GM21367 (cell line): Measurements from ENCODE around the gene DYNC2I2.
"Not testable (repeated sequence)": the region's sequence is repeated elsewhere in the genome, so short reads cannot be mapped to it uniquely, and the experiment has no call there.

ENCODE experiments used
- ATAC-seq: cut with Tn5 transposase; IDR thresholded peaks from one replicate; pipeline ENCODE4 v1.9.1; 2021; ENCODE audit not compliant: unreplicated experiment

The DYNC2I2 gene

DNA sequence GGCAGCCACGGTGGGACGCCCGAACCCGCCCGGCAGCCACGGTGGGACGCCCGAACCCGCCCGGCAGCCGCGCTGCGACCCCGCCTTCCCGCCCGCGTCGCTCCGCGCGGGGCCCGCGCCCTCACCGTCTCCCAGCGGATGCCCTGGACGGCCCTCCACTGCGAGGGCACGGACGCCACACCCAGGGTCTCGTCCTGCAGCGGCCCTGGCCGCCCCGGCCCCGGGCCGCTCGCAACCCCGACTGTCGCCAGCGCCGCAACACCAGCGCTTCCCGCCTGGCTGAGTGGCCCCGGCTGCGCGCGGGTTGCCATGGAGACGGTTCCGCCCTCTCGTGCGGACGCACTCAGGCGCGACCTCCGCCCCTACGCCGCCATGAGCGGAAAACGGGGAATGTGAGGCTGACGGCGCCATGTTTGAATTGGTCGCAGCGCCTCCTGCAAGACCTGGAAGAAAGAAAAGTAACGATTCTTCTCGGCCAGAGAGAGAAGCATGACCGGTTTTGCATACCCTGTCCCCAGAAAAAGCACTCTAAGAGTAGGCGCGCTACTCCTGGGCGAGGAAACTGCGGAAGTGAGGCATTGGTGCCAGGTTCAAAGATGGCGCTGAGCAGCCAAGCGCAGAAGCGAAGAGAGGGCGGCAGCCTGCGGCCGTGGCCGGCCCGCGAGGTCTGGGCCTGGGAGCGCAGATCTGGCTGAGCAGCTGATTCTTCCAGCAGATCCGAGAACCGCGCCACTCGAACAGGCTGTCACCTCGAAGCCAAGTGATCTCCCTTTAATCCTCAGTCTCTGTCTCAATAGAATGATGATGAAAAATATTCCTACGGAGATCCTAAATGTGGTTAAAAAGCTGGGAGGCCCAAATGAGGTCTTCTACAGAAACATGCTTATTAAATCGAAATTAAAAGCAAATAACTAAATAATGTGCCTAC is at the start of gene DYNC2I2:
Gene DYNC2I2, minus strand, starts transcription at position 432 of the 928 bp plus-strand sequence. Its CDS starts 121 bp downstream, at position 311.
- peak; percentile 45 for ATAC-seq

DNA sequence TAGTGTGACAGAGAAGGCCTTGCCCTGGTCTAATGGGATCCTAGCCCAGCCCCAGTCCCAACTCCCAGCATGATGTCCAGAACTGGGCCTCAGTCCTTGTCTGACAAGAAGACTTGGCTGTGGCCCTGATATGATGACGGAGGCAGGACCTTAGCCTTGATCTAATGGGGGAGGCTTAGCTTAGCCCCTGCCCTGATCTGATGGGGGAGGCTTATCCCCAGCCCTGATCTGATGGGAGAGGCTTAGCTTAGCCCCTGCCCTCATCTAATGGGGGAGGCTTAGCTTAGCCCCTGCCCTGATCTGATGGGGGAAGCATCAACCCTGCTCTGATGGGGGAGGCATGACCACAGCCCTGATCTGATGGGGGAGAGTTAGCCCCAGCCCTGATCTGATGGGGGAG is 49.4 kb upstream of the DYNC2I2 start:
- no peak for ATAC-seq

DNA sequence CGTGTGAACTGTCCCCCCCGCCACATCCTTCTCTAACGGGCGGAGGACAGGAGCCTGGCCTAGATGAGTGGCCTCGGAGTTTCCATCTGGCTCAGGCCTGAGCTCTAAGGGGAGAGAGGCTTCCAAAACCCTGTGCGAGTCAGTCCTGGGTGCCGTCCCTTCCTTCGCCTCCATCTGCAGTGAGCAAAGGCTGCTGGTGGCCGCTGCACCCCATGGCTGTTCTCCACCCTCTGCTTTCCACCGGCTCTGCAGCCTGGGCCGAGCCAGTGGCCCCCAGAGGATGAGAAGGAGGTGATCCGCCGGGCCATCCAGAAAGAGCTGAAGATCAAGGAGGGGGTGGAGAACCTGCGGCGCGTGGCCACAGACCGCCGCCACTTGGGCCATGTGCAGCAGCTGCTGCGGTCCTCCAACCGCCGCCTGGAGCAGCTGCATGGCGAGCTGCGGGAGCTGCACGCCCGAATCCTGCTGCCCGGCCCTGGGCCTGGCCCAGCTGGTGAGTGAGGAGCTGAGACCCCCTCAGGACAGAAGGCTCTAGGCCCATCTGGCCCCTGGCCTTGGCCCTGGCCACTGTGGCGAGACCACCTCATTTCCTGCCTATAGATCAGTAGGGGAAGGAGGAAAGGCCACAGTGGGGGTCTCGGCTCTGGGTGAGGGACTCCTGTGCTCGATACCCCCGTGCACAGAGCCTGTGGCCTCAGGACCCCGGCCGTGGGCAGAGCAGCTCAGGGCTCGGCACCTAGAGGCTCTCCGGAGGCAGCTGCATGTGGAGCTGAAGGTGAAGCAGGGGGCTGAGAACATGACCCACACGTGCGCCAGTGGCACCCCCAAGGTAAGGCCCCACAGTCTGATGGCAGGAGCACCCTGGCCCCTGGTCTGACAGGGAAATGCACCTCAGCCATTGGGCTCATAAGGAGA is 48.7 kb upstream of the DYNC2I2 start:
- no peak for ATAC-seq

DNA sequence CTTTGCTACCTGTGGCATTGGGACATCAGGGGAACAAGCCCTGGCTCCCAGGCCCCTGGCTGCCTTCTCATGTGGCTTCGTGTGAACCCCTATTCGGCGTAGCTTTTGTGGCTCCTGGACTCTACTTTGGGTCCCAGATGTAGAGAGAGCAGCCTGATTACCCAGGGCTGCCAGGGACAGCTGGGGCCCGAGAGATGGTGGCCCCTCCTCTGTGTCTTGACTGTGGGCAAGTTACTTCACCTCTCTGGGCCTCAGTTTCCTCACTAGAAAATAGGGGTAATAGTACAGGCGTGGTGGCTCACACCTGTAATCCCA is 47.7 kb upstream of the DYNC2I2 start:
- ATAC-seq, result no peak

GRCh38 chr9:128703616-128704355 is 47.1 kb upstream of the DYNC2I2 start:
- no peak for ATAC-seq

DNA sequence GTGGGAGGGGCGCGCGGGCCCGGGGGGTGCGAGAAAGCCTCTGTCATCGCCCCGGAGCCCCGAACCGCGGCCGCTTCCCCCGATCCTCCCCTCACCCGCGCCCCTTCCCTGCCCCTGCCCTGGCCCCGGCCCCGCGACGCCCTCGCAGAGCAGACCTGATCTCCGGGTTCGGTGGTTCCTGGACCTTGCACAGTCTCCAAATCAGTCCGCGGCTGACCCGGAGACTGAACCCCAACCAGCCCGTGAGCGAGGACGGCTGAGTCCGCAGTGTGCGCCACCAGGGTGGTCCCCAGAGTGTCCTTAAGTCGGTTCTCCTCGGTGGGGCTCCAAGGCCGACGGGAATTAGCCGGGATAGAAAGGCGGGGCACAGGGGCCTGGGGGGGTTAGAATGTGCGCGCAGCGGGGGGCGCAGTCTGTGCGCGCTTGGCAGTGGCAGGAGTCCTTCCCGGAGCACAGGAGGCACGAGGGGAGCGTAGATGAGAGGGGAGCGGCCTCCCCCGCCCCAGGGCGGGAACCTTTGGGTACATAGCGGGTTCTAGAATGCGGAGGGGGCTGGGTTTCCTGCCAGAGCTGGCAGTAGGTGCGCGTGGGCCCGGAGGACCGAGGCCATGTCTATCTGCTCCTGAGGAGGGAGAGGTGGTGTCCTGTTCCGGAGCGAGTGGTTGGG is 46.4 kb upstream of the DYNC2I2 start:
- no peak for ATAC-seq

- ATAC-seq, result peak; percentile 54
Observed at GRCh38 chr9:128702445-128702948, 45.9 kb upstream of the DYNC2I2 start, which contains the start of gene PKN3. TSS of gene PKN3 (plus strand) at chr9:128702503. CDS start at chr9:128702916, 413 bp downstream.

DNA sequence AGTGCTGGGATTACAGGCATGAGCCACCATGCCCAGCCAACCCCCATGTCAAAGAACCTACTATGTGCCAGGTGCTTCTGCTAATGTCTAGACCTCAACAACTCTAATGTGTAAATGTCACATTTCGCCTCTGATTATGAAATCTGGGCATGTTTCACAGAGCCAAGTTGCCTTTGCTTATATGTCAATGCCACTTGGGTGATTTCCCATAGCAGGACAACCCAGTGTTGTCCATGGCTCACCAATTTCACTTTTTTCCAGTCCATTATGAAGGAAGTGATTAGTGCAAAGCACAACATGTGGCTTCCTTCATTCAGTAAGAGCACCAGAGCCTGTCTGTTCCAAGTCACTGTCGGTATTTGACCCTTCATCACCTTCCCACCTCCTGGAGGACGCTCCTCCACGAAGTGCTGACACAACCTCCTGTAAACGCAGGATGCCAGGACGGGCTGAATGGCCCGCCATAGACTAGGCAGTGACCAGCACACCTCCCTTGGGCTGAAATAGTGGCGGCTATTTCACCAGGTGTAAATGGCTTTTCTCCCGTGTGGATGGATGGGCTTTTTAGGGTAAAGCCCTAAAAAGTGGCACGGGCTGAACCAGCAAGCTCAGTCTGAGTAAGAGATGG is 44.7 kb upstream of the DYNC2I2 start:
- ATAC-seq, result no peak

GRCh38 chr9:128699096-128699795 is 42.6 kb upstream of the DYNC2I2 start:
- ATAC-seq, result not testable (repeated sequence)

- ATAC-seq, result no peak
Observed at GRCh38 chr9:128696923-128697707, 40.5 kb upstream of the DYNC2I2 start.

DNA sequence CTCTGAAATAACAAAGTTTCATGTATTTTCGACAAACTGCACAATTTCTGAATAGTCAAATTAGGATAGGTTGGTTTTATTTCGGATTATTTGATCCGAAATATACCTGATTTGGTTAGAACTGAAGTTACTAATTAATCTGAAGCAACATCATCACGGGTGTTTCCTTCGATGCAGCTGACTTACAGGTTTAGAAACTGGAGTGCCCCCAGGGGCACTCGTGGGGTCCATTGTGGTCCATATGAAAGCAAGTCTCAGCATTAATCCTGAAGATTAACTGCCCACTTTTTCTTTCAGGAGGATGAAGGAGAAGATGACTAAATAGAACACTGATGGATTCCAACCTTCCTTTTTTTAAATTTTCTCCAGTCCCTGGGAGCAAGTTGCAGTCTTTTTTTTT is 37.7 kb upstream of the DYNC2I2 start:
- ATAC-seq, result no peak

GRCh38 chr9:128693738-128694137 is 37.1 kb upstream of the DYNC2I2 start:
- not testable (repeated sequence) for ATAC-seq

- ATAC-seq, result no peak
Observed at GRCh38 chr9:128690684-128691034, 34.0 kb upstream of the DYNC2I2 start.

GRCh38 chr9:128689820-128690683 is 33.4 kb upstream of the DYNC2I2 start:
- ATAC-seq, result no peak

DNA sequence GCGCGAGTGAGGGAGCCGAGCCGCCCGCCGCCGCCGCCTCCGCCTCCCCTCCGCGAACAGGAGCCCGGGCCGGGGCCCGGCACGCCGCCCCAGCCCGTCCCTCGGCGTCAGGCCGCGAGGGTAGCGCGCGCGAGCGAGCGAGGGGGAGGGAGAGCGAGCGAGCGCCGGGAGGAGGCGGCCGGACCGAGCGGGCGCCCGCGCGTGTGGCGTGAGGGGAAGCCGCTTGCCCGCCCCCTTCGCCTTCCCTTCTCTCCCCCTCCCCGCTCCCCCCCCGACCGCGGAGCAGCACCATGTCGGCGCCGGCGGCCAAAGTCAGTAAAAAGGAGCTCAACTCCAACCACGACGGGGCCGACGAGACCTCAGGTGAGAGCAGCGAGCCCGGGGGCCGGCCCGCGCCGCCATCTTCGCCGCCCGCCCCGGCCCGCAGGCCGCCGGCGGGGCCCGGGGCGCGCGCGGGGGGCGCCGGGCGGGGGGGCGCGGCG is 32.7 kb upstream of the DYNC2I2 start:
- ATAC-seq, result peak; percentile 0

GRCh38 chr9:128688501-128689292 is 32.0 kb upstream of the DYNC2I2 start, which contains the start of gene SET:
TSS of gene SET (plus strand) at chr9:128689222. CDS start at chr9:128689583, 361 bp downstream.
- ATAC-seq, result peak; percentile 52
